Measurements from ENCODE around the gene LRRC42.

- no peak for TF ChIP-seq CTCF (IDR thresholded peaks at IDR 0.05)
- no peak for TF ChIP-seq POLR2A (IDR thresholded peaks at IDR 0.05)
These were observed 16.7 kb upstream of the LRRC42 start for GRCh38 chr1:53929246-53929960.
